Right ventricle myocardium inferior (tissue), 1 donor: ENCODE results near the gene SHISA6. TPM values are rescaled to one million over a fixed set of nuclear protein-coding genes. Genes with fewer than 3 reads are reported as not detected.

Experiments
- ATAC-seq: fragments of 200-7000 bp; cut with Tn5 transposase; one replicate; pipeline ENCODE4 v1.9.1; 2020; ENCODE audit warnings: mild to moderate bottlenecking, moderate library complexity
- DNase-seq: peaks from one replicate; pipeline ENCODE4 v3.0.0; 2021; ENCODE audit errors: missing footprints
- intact Hi-C: fragments of 100-400 bp; cut with DNase I; formaldehyde crosslinking; loops from one replicate; pipeline ENCODE4 v1.11.0; 2022
- total RNA-seq: library from RNA; stranded (reverse); fragmentation: NEBNext Ultra II Directional; extraction: Animal tissue kit (Norgen Biotek cat#: 25700); gene quantifications from one replicate; pipeline ENCODE4 v1.2.1, GENCODE V29; 2021
- donor health status: DM: no; HTN: yes; CAD: no; lungs with severe emphysema.

The SHISA6 gene
- total RNA-seq, 1 donor from 2014 or later, result 0.46 TPM

DNA sequence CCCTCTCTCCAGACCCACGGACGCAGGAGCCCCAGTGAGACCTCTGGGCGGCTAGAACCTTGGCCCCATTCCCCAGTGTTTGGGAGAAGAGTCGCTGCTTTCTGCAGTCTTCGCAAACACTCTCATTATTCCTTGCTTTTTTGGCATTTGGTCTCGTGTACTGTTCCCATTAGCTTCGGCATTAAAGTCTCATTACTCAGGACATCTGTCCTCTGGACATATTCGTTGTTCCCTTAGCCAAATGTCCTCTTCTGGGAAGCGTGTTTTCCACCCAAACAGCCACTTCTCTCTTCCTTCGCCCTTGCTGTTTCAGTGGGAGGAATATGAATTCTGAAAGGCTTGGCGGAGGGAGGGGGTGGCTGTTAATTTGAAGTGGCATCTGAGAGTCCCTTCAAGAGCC is 11.1 kb downstream of the SHISA6 start:
- DNase-seq (no peak), ATAC-seq (no peak)
- intact Hi-C loops, result no loop called here

DNA sequence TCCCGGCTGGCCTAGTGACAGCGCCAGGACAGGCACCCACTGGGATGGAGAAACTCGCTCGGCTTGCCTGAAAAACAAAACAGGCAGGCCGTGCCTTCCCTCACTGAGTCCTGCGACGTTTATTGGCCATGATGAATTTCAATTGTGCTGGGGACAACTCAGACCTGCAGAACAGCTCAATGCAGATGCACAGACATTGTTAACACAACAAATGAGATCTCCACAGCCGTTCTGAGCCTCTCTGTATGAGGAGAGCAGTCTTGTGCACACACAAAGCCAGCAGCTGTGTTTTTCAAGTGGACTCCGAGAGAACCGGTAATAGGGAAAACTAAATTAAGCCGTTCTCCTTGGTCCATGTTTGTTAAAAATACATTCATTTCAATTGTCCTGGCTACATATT is 15.9 kb downstream of the SHISA6 start:
- intact Hi-C loops, result no loop called here
- ATAC-seq (no peak), DNase-seq (no peak)

DNA sequence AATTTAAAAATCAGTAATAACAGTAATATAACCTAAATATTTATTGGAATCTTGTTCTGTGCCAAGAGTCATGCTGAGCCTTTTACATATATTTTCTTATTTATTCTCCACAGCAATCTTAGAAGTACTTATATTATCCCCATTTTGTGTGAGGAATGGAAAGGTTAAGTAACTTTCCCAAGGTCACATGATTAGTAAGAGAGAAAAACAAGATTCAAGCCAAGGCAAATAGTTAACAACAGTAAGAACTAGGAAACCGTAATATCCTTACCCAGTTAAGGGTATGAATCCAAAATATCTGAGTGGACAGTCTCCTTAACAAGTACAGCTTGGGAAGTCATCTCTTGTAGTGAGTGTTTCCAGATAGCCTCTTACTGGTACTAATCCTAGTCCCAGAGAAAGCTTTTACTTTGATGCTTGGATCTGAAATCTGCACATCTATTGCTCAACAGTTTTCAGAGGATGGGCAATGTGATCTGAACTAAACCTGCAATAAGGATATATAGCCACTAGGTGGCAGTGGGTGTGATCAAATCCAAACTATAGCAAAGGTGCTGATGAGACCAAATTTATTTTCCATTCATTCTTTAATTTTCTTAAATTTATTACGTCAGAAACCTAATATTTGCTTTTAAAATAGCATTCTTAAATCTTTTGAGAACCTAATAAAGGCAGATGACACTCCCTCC is 23.3 kb downstream of the SHISA6 start:
- DNase-seq, result no peak
- intact Hi-C loops, result no loop called here
- no peak for ATAC-seq

DNA sequence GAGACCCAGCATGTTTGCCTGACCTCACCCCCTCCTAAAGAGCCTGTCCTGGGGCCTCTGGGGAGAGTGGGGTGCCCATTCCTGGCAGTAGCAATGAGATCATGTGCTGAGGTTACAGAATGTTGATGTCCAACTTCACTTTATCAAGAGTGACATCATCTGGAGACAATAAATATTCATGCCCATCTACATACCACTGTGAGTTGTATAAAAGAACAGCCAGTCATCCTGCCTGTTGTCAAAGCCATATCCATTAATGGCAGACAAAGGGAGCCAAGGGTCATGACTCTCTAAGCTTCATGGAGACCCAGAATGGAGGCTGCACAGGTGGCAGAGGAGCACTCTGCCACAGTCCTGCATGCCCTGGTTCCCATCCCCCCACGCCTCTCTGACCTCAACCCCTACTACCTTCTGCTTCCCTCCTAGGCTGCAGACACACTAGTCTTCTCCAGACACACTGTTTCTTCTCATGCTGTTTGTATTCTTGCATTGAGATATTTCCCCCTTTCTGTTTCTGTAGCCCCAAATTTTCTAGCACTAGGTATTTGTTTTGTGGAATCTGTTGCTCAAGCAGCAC is 27.1 kb downstream of the SHISA6 start:
- intact Hi-C loops, result no loop called here
- no peak for ATAC-seq
- DNase-seq, result no peak

DNA sequence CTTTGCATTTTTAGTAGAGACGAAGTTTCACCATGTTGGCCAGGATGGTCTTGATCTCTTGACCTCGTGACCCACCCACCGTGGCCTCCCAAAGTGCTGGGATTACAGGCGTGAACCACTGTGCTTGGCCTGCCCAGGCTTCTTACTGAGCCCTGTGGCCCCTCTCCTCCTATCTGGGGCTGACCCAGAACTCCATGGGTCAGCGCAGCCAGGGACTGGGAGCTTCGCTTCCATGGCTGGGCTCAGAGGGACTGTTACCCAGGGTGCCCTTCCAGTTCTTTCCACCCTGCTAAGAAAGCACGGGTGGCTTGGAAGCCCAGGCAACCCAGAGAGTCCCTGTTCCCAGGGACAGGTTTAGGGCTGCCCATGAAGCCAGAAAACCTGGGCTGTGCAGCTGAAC is 28.2 kb downstream of the SHISA6 start:
- DNase-seq (no peak), ATAC-seq (no peak)
- intact Hi-C loops, result no loop called here

DNA sequence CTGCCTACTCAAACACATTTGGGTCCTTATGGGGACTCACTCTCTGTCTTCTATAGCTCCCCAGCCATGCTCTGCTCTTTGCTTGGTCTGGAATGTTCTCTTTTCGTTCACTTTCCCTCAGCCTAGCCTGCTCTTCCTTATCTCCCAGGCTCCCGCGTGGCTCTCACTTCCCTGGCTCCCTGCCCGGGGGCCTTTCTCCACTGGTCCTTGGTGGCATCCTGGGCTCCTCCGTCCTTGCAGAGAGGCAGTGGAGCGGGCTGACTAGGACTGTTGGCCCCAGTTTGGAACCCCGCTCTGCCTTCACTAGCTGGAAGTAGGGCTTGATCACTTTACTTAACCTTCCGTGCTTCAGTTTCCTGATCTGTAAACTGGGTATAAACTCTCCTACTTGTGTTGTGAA is 31.2 kb downstream of the SHISA6 start:
- intact Hi-C loops, result no loop called here
- DNase-seq, result no peak
- ATAC-seq, result no peak

DNA sequence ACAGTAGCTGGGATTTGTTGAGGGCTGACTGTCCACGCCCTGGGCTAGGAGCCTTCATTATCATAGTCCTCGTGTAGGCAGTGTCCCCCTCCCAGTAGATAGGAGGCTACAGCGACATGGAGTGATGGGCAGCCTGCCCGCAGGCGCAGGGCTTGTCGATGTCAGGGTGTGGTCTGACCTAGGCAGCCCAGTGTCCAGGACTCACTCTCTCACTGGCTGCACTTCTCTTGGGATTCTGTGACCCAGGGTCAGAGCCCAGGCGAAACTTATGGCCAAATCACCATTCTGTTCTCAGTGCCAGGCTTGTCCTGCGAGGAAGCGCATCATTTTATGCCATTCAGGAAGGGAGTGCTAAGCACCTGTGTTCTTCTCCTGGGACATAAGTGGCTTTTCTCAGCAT is 32.6 kb downstream of the SHISA6 start:
- ATAC-seq, result no peak
- DNase-seq, result no peak
- intact Hi-C loops, result no loop called here

DNA sequence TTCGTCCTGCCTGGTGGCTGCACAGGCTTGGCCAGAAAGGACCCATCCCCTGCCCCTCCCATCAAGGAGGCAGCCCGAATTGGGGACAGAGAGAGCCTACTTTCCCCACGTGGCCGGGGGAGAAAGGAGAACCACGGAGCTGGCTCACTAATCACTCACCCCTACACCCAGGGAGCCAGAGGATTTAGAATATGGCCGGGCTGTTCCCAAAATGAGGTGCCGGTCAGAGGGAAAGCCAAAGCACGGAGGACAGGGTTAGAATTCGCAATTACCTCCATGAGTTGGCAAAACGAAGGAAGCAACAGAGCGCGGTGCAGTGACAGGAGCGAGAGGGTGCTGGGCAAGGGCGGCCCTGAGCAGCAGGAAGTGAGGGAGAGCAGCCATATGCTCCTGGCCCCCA is 33.1 kb downstream of the SHISA6 start:
- intact Hi-C loops, result no loop called here
- DNase-seq (no peak), ATAC-seq (no peak)

DNA sequence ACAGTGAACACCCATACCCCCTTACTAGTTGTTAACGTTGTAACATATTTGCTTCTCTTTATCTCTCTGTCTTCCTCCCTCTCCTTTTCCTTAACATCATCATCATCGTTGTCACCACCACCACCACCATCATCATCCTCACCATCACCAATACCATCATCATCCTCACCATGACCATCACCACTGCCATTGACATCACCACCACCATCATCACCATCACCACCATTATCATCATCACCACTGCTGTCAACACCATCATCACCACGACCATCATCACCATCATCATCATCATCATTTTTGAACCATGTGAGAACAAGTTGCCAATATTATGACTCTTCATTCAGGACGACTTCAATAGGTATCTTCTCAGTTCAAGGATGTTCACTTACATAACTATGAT is 35.5 kb downstream of the SHISA6 start:
- no peak for DNase-seq
- no peak for ATAC-seq
- intact Hi-C loops, result no loop called here

DNA sequence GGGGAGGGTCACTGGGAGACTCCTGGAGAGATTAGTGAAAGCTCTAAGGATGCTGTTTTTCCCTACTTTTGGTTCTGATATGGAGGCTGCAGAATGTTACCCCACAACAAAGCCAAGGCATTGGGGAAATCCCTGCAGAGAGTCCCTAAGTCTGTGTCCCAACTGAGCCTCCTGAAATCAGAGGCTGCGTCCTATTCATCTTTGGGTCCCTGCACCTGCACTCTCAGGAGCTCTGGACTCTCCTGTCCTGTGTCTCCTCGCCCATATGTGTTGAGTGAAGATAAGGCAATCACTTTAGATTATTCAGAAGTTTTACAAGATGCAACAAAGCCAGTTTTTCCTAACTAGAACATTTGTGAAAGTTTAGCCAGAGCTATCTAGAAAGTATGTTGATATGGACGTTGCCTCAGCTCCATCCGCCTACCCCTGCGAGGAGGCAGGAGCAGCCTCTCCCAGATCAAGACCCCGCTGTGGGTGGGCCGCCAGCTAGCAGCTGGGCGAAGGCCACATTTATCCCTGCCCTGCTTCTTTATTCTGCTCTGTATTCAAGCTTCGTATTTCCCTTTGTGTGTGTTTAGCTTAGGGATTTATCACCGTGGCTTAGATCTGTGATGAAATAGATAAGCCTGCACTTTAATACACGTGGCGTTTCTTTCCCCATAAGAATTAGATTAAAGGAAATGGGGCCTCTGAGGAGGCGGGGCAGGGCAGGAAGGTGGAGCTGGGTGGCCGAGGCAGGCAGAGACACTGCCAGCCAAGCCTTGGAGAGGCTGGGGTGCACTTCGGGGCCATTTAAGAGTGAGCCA is 37.4 kb downstream of the SHISA6 start:
- no peak for DNase-seq
- no peak for ATAC-seq
- intact Hi-C loops, result no loop called here

DNA sequence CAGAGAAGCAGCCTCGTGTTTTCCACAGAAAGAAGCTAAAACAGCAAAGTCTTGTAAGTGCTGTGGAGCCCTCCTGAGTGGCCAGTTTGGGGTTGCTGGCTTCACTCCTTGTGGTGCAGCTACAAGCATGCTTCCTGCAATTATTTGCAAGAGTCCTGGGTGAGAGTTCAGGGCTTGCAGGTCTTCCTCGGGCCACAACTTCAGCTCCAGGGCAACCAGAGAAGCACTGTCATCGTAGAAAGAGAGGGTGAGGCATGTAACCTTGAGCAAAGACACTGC is 37.9 kb downstream of the SHISA6 start:
- intact Hi-C loops, result no loop called here
- DNase-seq (no peak), ATAC-seq (no peak)

DNA sequence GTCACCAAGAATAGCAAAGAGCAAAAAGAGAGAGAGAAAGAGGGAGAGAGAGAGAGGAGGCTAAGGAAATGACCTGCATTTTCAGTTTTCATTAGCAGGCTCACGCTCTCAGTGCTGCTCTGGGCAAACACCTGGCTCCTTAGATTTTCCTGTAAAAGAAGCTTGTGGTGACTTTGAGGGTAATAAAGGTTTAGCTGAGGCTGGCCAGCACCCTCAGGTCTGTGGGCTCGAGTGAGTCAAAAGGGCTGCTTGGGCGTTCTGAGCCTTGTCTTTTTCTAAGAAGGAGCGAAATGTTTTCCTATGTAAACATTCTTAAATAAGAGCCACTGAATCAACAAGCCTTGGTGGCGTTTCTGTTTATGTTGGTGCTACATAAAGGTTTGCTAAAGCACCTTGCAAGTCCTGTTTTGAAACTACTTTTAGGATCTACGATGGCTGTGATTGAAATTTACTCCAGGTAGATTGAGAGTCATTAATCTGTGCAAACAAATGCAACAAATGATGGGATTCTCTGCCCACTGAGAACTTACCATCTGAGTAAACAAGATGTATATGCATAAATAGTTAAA is 38.8 kb downstream of the SHISA6 start:
- no peak for DNase-seq
- intact Hi-C loops, result no loop called here
- ATAC-seq, result no peak

DNA sequence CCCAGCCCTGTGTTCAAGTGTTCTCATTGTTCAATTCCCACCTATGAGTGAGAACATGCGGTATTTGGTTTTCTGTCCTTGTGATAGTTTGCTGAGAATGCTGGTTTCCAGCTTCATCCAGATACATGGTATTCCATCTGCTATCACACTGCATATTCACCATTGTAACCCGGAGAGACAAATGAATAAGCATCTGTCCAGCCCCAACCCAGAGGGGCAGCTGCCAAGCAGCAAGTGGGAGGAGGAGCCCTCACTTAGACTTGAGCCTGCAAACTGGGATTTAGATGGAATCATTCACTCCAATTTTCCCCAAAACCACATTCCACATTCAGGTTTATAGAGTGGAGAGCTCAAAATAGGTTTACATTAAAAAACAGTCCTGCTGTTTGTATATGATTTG is 41.6 kb downstream of the SHISA6 start:
- no peak for ATAC-seq
- intact Hi-C loops, result no loop called here
- no peak for DNase-seq

DNA sequence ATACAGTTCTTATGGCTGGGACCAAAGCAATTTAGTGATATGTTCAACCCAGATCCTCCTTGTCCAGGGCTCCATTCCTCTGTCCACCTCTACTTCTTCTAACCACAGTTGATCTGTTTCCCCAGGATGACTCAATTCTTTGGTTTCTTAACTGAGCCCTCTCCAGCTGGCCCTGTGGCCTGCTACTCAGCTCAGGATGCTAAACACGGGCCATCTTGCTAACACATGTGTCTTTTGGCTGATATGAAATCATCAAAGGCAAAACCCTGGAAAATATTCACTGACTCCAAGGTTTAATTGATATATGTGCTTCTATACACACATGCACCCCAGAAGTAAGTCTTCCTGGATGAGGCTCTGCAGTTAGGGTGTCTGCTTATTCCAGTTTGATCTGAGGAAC is 43.8 kb downstream of the SHISA6 start:
- DNase-seq (no peak), ATAC-seq (no peak)
- intact Hi-C loops, result no loop called here

DNA sequence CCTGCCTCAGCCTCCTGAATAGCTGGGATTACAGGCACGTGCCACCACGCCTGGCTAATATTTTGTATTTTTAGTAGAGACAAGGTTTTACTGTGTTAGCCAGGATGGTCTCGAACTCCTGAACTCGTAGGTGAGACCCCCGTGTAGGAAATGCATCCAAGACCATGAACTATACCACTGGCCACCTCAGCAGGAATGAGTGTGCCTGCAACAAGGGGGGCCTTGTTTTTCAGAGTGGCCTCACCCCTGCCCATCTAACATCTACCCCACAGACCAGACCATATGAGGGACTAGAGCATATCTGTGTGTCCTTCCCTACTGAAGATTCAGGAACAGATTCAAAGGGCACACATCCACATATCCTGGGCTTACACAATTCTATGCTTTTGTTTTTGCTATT is 44.9 kb downstream of the SHISA6 start:
- intact Hi-C loops, result no loop called here
- no peak for DNase-seq
- ATAC-seq, result no peak

DNA sequence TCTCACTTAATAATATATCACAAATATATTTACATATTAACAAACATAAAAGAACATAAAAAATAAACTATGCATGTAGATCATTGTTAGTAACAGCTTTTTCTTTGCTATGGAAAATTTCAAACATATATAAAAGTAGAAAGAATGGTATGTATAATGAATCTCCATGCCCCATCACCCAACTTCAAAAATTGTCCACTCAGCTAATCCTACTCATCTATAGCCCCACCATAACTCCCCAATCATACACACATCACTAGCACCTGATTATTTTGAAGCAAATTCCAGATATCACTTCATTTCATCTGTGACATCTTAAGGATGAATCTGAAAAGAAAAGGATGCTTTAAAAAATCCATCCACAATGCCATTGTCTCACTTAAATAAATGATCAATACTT is 46.8 kb downstream of the SHISA6 start:
- no peak for DNase-seq
- no peak for ATAC-seq
- intact Hi-C loops, result no loop called here

DNA sequence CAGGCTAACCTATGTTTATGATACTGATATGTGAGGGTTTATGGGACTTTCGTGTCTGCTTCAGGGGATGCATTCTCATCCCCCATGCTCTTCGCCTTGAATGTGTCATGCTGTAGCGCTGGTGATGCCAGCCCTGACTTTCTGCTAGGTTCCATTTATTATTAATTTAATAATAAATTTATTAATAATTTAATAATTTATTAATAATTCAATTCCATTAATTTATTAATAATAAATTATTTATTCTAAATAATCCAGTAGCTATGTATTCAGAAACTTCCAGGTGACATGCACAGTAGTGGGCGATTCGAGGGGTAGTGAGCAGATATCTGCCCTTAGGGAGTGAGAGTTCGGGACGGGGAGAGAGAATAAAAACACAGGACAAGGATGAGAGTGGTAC is 49.8 kb downstream of the SHISA6 start:
- intact Hi-C loops, result no loop called here
- DNase-seq (no peak), ATAC-seq (no peak)

DNA sequence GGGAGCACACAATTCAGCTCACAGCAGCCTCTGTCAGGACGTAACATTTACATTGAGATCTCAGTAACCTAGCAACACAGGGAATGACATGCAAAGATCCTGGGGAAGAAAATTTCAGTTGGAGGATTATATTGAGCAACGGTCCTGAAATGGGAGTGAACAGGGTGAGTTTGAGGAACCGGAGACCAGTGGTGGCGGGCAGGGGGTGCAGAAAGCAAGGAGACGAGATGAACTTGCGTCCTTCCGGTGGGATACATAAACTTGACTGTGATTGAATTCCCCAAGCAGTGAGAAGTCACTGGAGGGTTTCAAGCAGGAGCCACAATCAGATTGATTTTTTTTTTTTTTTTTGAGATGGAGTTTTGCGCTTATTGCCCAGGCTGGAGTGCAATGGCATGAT is 51.5 kb downstream of the SHISA6 start:
- ATAC-seq, result no peak
- intact Hi-C loops, result no loop called here

DNA sequence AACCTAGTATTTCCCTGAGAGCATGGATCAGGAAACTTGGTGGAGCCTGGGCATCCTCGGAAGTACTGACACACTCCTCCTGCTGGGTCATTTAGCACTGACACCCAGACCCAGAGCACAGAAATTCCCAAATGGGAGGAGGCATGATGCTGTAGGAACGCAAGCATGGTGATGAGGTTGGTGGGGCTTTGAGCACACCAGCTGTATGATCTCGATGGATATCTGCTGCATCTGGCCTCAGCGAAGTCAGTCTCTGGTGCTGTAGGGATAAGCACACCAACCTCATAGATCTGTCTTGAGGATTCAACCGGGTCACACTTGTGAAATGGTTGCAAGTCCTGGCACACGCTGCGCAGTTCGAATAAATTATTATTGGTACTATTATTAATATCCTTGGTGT is 52.5 kb downstream of the SHISA6 start:
- DNase-seq, result no peak
- intact Hi-C loops, result no loop called here
- ATAC-seq, result no peak

More for the DNA sequence above, 51.5 kb downstream of the SHISA6 start:
- no peak for DNase-seq

DNA sequence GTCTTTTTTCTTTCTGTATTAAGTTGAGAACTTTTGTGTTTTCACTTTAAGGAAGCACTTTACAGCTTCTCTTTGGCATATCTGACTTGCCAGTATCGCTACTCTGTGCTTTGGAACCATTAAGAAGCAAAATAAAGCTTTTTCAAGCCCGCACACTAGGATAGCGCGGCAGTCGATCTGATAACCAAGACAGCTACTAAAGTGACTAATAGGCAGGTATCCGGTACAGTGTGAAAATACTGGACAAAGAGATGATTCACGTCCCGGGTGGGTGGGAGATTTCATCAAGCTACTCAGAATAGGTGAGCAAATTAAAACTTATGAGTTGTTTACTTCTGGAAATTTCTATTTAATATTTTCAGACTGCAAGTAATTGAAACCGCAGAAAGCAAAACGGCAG is 53.8 kb downstream of the SHISA6 start:
- no peak for ATAC-seq
- DNase-seq, result no peak
- intact Hi-C loops, result no loop called here
